Measurements from ENCODE around the gene RALGAPA2.

RALGAPA2 gene

GRCh38 chr20:20683481-20684321 lies 28.7 kb downstream of the RALGAPA2 start:
- no peak for DNase-seq (ENCODE audit: low read depth in 1 of 2, low spot score in 1 of 2)

- DNase-seq (ENCODE audit: low read depth in 1 of 2, low spot score in 1 of 2) = no peak
These were observed 29.4 kb downstream of the RALGAPA2 start for GRCh38 chr20:20683020-20683419.

GRCh38 chr20:20680991-20681508 lies 31.4 kb downstream of the RALGAPA2 start:
- no peak for DNase-seq (ENCODE audit: low read depth in 1 of 2, low spot score in 1 of 2)

- DNase-seq (ENCODE audit: low read depth in 1 of 2, low spot score in 1 of 2) = no peak
These were observed 33.1 kb downstream of the RALGAPA2 start for GRCh38 chr20:20679316-20679715.

- DNase-seq (ENCODE audit: low read depth in 1 of 2, low spot score in 1 of 2) = no peak
These were observed 35.3 kb downstream of the RALGAPA2 start for GRCh38 chr20:20677186-20677585.

GRCh38 chr20:20668639-20669038 lies 43.8 kb downstream of the RALGAPA2 start:
- no peak for DNase-seq (ENCODE audit: low read depth in 1 of 2, low spot score in 1 of 2)

GRCh38 chr20:20666359-20666758 lies 46.1 kb downstream of the RALGAPA2 start:
- no peak for DNase-seq (ENCODE audit: low read depth in 1 of 2, low spot score in 1 of 2)

GRCh38 chr20:20665606-20666332 lies 46.7 kb downstream of the RALGAPA2 start:
- no peak for DNase-seq (ENCODE audit: low read depth in 1 of 2, low spot score in 1 of 2)

GRCh38 chr20:20664795-20665589 lies 47.5 kb downstream of the RALGAPA2 start:
- no peak for DNase-seq (ENCODE audit: low read depth in 1 of 2, low spot score in 1 of 2)

GRCh38 chr20:20663841-20664240 lies 48.6 kb downstream of the RALGAPA2 start:
- DNase-seq (ENCODE audit: low read depth in 1 of 2, low spot score in 1 of 2) = no peak

GRCh38 chr20:20658871-20659431 lies 53.5 kb downstream of the RALGAPA2 start:
- DNase-seq (ENCODE audit: low read depth in 1 of 2, low spot score in 1 of 2) = no peak

GRCh38 chr20:20658123-20658522 lies 54.3 kb downstream of the RALGAPA2 start:
- DNase-seq (ENCODE audit: low read depth in 1 of 2, low spot score in 1 of 2) = no peak

- DNase-seq (ENCODE audit: low read depth in 1 of 2, low spot score in 1 of 2) = no peak
These were observed 55.4 kb downstream of the RALGAPA2 start for GRCh38 chr20:20657092-20657491.

- no peak for DNase-seq (ENCODE audit: low read depth in 1 of 2, low spot score in 1 of 2)
These were observed 56.6 kb downstream of the RALGAPA2 start for GRCh38 chr20:20655883-20656282.

GRCh38 chr20:20649945-20650344 lies 62.5 kb downstream of the RALGAPA2 start:
- no peak for DNase-seq (ENCODE audit: low read depth in 1 of 2, low spot score in 1 of 2)

GRCh38 chr20:20643927-20644326 lies 68.5 kb downstream of the RALGAPA2 start:
- DNase-seq (ENCODE audit: low read depth in 1 of 2, low spot score in 1 of 2) = no peak

GRCh38 chr20:20641783-20642182 lies 70.7 kb downstream of the RALGAPA2 start:
- no peak for DNase-seq (ENCODE audit: low read depth in 1 of 2, low spot score in 1 of 2)

GRCh38 chr20:20638878-20639277 lies 73.6 kb downstream of the RALGAPA2 start:
- no peak for DNase-seq (ENCODE audit: low read depth in 1 of 2, low spot score in 1 of 2)

GRCh38 chr20:20637998-20638725 lies 74.3 kb downstream of the RALGAPA2 start:
- DNase-seq (ENCODE audit: low read depth in 1 of 2, low spot score in 1 of 2) = no peak

GRCh38 chr20:20635006-20635405 lies 77.4 kb downstream of the RALGAPA2 start:
- no peak for DNase-seq (ENCODE audit: low read depth in 1 of 2, low spot score in 1 of 2)
